ENCODE measurements around the gene ALDOC.

Gene ALDOC

DNA sequence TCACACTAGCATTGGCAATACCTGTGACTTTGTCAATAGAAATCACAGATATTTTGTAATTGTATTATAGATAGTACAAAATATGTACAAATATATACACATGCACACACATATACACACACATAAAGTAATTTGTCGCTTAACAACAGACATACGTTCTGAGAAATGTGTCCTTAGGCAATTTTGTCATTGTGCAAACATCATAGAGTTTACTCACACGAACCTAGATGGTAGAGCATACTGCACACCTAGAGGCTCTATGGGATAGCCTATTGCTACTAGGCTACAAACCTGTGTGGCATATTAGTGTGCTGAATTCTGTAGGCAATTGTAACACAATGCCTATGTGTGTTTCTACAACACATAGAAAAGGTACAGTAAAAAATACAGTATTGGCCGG, 35.3 kb downstream of the ALDOC start:
- POLR2A ChIA-PET = no interaction called here
- TF ChIP-seq, protein P1, sequence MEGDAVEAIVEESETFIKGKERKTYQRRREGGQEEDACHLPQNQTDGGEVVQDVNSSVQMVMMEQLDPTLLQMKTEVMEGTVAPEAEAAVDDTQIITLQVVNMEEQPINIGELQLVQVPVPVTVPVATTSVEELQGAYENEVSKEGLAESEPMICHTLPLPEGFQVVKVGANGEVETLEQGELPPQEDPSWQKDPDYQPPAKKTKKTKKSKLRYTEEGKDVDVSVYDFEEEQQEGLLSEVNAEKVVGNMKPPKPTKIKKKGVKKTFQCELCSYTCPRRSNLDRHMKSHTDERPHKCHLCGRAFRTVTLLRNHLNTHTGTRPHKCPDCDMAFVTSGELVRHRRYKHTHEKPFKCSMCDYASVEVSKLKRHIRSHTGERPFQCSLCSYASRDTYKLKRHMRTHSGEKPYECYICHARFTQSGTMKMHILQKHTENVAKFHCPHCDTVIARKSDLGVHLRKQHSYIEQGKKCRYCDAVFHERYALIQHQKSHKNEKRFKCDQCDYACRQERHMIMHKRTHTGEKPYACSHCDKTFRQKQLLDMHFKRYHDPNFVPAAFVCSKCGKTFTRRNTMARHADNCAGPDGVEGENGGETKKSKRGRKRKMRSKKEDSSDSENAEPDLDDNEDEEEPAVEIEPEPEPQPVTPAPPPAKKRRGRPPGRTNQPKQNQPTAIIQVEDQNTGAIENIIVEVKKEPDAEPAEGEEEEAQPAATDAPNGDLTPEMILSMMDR (IDR thresholded peaks at IDR 0.05; ENCODE audit: insufficient read depth, low read length, missing control alignments) = no peak
- no peak overlapping the region for H3K4me3 ChIP-seq (ENCODE audit: low read depth, low read length)
- CTCF ChIA-PET = interaction anchor here (0.6 to 8.8 kb wide), 14 partner anchors 8 to 117 kb away, joined by 3 to 258 read pairs (median 8); partner anchors contain the start of genes FOXN1 and UNC119
- DNase-seq (ENCODE audit: low read depth, low spot score) = no peak

DNA sequence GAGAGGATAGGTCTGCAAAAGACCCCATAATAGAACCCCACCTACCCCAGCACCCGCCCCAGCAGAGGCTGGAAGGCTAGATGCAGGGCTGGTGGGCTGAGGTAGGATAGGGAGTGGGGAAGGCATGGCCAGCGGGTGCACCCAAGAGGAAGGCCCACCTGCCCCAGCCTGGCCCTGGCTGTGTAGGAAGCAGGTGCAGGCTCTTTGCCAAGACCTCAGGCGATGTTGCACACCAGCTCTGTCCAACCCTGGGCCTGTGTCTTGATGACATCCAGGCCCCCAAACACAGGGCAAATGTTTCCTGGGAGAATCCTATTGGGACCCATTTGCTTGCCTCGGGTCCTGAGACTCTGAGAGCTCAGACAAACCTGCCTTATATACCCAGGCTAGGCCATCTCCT, 36.5 kb downstream of the ALDOC start:
- ChIA-PET CTCF (interaction anchor here (0.7 to 8.8 kb wide), 15 partner anchors 9 to 124 kb away, joined by 3 to 258 read pairs (median 6); partner anchors contain the start of genes FOXN1 and UNC119), POLR2A (no interaction called here)

DNA sequence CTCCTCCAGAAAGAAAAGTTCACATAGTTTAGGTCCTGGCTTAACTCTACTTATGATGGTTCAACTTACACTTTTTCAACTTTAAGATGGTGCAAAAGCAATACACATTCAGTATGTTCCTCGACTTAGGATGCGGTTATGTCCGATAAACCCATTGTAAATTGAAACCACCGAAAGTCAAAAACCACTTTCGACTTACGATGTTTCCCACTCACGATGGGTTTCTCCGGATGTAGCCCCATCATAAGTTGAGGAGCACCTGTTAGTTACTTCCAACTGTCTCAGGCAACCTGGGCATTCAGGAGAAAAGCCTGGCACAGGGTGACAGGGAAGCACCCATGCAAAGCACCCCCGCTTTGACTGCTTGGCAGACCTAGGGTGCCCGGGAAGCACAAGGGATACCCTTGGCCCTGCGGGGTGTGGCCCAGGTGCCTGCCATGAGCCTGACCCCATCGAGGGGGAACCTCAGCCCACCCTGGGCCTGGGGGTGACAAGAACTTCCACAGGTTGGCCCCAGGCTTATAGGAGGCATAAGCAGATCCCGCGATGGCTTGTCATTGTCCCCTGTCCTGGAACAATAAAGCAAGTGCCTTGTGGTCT, 38.3 kb downstream of the ALDOC start:
- ChIA-PET CTCF (interaction anchor here (1.3 to 8.8 kb wide), 5 partner anchors 11 to 50 kb away, joined by 3 to 258 read pairs (median 19); partner anchors contain the start of gene UNC119), POLR2A (no interaction called here)
- H3K4me3 ChIP-seq (ENCODE audit: low read depth, low read length) = no peak overlapping the region
- TF ChIP-seq, protein P1 (IDR thresholded peaks at IDR 0.05; ENCODE audit: insufficient read depth, low read length, missing control alignments) = no peak
- no peak for DNase-seq (ENCODE audit: low read depth, low spot score)

More for the DNA sequence above, 36.5 kb downstream of the ALDOC start:
- H3K4me3 ChIP-seq (ENCODE audit: low read depth, low read length) = no peak overlapping the region
- no peak for DNase-seq (ENCODE audit: low read depth, low spot score)
- TF ChIP-seq, protein P1 (IDR thresholded peaks at IDR 0.05; ENCODE audit: insufficient read depth, low read length, missing control alignments) = no peak

DNA sequence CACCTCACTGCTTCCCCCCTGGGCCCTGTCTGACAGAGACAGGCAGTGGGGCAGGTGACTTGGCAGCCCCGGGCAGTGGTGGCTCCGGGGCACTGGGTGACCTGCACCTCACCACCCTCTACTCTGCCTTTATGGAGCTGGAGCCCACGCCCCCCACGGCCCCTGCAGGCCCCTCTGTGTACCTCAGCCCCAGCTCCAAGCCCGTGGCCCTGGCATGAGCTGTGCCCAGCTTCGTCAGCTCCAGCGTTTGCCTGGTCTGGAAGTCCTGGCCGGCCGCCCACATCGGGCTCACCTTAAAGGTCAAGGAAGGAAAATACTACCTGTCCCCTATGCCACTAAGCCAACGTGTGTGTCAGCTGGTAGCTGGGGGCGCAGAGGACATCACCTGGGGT, 39.5 kb downstream of the ALDOC start:
- POLR2A ChIA-PET = no interaction called here
- TF ChIP-seq, protein P1 (IDR thresholded peaks at IDR 0.05; ENCODE audit: insufficient read depth, low read length, missing control alignments) = no peak
- CTCF ChIA-PET = interaction anchor here (1.0 to 8.8 kb wide), 8 partner anchors 10 to 304 kb away, joined by 3 to 258 read pairs (median 4); partner anchors contain the start of gene UNC119
- DNase-seq (ENCODE audit: low read depth, low spot score) = no peak
- no peak overlapping the region for H3K4me3 ChIP-seq (ENCODE audit: low read depth, low read length)

DNA sequence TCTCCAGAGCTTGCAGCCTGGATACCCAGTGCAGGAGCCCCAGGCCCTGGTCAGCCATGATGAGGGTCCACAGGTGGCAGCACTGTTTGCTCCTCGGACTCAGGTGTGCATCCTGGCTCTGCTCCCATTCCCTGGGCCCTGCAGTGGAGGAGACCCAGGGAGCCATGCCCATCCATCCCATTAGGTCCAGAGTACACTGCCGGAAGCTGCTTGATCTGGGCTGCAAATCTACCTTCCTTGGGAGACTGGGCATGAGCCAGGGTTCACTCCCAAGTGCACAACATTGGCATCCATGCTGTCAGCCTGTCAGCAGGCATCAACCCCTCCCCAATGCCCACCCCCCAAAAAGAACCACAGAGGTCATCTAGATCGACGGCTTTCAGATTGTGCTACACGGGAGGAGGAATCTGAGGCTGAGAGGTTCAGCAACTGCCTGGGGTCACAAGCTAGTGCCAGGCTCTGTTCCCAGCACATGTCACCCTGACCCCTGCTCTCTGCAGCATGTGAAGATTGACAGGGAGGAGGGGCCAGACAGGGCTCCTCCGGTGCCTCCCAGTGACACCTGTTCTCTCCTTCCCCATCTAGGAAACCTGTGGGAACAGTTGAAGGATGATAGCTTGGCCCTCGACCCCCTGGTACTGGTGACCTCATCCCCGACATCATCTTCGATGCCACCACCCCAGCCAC, 40.0 kb downstream of the ALDOC start:
- CTCF ChIA-PET = interaction anchor here (1.0 to 8.8 kb wide), 8 partner anchors 9 to 303 kb away, joined by 3 to 258 read pairs (median 4); partner anchors contain the start of gene UNC119
- POLR2A ChIA-PET = interaction anchor here (1.2 kb wide), 1 partner anchor 40 kb away, joined by 3 read pairs; the partner anchor contains the start of gene ALDOC

More for the DNA sequence above, 40.0 kb downstream of the ALDOC start:
- TF ChIP-seq, protein P1 (IDR thresholded peaks at IDR 0.05; ENCODE audit: insufficient read depth, low read length, missing control alignments) = no peak
- no peak for DNase-seq (ENCODE audit: low read depth, low spot score)
- no peak overlapping the region for H3K4me3 ChIP-seq (ENCODE audit: low read depth, low read length)
